Measurements from ENCODE around the gene GATA1.

- TF ChIP-seq TAF1 (IDR thresholded peaks at IDR 0.05; ENCODE audit: low read depth, low read length) (no peak), POLR2A (IDR thresholded peaks at IDR 0.05; ENCODE audit: low read depth, low read length) (no peak)
These were observed 13.8 kb upstream of the GATA1 start for GRCh38 chrX:48772602-48773001.

Data from GM12891 (cell line).